ENCODE measurements around the gene ZNF93.
"Not testable (repeated sequence)": the region's sequence is repeated elsewhere in the genome, so short reads cannot be mapped to it uniquely, and the experiment has no call there.

The ZNF93 gene

GRCh38 chr19:19956434-19957075 lies 55.8 kb downstream of the ZNF93 start:
- intact Hi-C loops (cut with micrococcal nuclease): loop anchor here (10.0 kb wide), 1 partner anchor 292 kb away; the partner anchor contains the start of genes ATP13A1 and ZNF101
- Mint-ChIP-seq H3K27ac (no peak overlapping the region), H3K4me1 (ENCODE audit: low read depth) (no peaks in the 10 kb centered on the region), H3K9me3 (peaks cover 9% of the 10 kb centered on the region), H3K36me3 (ENCODE audit: low read depth) (no peaks in the 10 kb centered on the region), H3K27me3 (no peaks in the 10 kb centered on the region), H3K4me3 (no peak overlapping the region)

- H3K4me3 Mint-ChIP-seq; H3K27ac Mint-ChIP-seq; H3K27me3 Mint-ChIP-seq; H3K36me3 Mint-ChIP-seq (ENCODE audit: low read depth); H3K9me3 Mint-ChIP-seq; H3K4me1 Mint-ChIP-seq (ENCODE audit: low read depth): not testable (repeated sequence)
- intact Hi-C loops (cut with micrococcal nuclease): loop anchor here (10.0 kb wide), 1 partner anchor 293 kb away; the partner anchor contains the start of genes ATP13A1 and ZNF101
These were observed 57.0 kb downstream of the ZNF93 start for GRCh38 chr19:19957766-19958165.

DNA sequence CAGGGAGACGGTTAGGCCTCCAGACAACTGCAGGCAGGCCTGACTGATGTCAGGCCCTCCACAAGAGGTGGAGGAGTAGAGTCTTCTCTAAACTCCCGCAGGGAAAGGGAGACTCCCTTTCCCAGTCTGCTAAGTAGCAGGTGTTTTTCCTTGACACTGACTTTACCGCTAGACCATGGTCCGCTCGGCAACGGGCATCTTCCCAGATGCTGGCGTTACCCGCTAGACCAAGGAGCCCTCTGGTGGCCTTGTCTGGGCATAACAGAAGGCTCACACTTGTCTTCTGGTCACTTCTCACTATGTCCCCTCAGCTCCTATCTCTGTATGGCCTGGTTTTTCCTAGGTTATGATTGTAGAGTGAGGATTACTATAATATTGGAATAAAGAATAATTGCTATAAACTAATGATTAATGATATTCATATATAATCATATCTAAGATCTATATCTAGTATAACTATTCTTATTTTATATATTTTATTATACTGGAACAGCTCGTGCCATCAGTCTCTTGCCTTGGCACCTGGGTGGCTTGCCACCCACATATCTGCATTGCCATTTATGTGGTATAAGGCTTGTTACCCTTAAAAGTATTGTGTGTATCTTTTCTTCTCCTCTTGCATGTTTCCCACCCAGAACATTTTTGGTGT lies 58.5 kb downstream of the ZNF93 start:
- H3K27me3 Mint-ChIP-seq; H3K36me3 Mint-ChIP-seq (ENCODE audit: low read depth); H3K27ac Mint-ChIP-seq; H3K4me3 Mint-ChIP-seq; H3K4me1 Mint-ChIP-seq (ENCODE audit: low read depth): not testable (repeated sequence)
- intact Hi-C loops (cut with micrococcal nuclease): loop anchor here (10.0 kb wide), 1 partner anchor 294 kb away; the partner anchor contains the start of genes ATP13A1 and ZNF101
- peaks cover 17% of the 10 kb centered on the region for H3K9me3 Mint-ChIP-seq

GRCh38 chr19:19964416-19964815 lies 63.7 kb downstream of the ZNF93 start:
- Mint-ChIP-seq H3K27me3 (no peaks in the 10 kb centered on the region), H3K27ac (no peak overlapping the region), H3K36me3 (ENCODE audit: low read depth) (no peaks in the 10 kb centered on the region), H3K9me3 (peaks cover 59% of the 10 kb centered on the region), H3K4me3 (no peak overlapping the region), H3K4me1 (ENCODE audit: low read depth) (no peaks in the 10 kb centered on the region)
- intact Hi-C loops (cut with micrococcal nuclease): no loop called here

DNA sequence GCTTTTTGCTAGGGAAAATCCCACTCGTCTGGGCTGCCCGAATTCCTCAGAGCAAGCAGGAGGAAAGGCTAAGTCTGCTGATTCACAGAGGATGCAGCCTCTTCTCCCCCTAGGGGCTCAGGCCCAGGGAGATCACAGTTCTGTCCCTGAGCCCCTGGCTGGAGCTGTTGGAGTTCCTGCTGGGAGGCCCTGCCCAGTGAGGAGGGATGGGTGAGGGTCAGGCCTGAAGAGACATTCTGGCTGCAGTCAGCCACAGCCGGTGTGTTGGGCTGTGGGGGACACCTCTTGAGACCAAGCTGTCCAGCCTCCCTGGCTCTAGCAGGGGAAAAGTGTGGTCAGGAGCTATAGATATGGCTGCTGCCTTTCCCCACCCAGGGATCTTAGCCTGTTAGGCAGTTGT lies 65.4 kb downstream of the ZNF93 start:
- H3K4me1 Mint-ChIP-seq (ENCODE audit: low read depth); H3K27ac Mint-ChIP-seq; H3K27me3 Mint-ChIP-seq; H3K4me3 Mint-ChIP-seq; H3K36me3 Mint-ChIP-seq (ENCODE audit: low read depth); intact Hi-C loops (cut with micrococcal nuclease): not testable (repeated sequence)
- H3K9me3 Mint-ChIP-seq: peaks cover 76% of the 10 kb centered on the region

DNA sequence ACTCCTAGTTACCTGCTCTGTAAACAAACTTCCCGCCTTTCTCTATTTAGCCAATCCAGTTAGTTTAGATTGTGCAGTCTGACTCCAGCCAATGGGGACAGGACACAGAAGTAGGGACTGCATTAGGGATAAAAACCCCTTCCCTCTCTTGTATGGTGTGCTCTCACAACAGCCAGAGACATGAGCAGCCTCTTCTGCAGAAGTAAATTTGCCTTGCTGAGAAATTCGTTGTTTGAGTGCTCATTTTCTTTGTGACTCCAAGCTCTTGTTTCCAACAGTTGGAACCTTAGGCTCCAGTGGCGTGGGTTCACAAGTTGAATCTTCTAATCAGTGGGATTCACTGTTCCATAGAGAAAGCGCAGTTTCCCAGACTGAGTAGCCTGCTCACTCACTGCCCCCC lies 66.1 kb downstream of the ZNF93 start:
- Mint-ChIP-seq H3K36me3 (ENCODE audit: low read depth) (no peaks in the 10 kb centered on the region), H3K27ac (no peak overlapping the region), H3K9me3 (peaks cover 84% of the 10 kb centered on the region), H3K4me1 (ENCODE audit: low read depth) (no peaks in the 10 kb centered on the region), H3K27me3 (no peaks in the 10 kb centered on the region), H3K4me3 (no peak overlapping the region)
- intact Hi-C loops (cut with micrococcal nuclease): no loop called here

Data from dendritic cell treated with granulocyte-macrophage colony-stimulating factor and Interleukin-4, amounts not matched to agents 40 ng/mL and 50 ng/mL, for 4 days (primary cell).